HepG2 (cell line): ENCODE data around the gene OPRL1. TPM values are rescaled to one million over a fixed set of nuclear protein-coding genes. Genes with fewer than 3 reads are reported as not detected.
A peak's percentile ranks its signal among the peaks of the same experiment; 100 is the strongest.

ENCODE experiments used
- ATAD3A ChIP-seq: sonication (generic); formaldehyde crosslinking; IDR thresholded peaks from 2 replicates; pipeline ENCODE4 v1.4.0; 2020; ENCODE audit warnings: missing genetic modification reagents
- CAMTA2 ChIP-seq: sonication (generic); formaldehyde crosslinking; IDR thresholded peaks from 2 replicates; pipeline ENCODE4 v1.4.0; 2020; ENCODE audit warnings: mild to moderate bottlenecking, missing genetic modification reagents, borderline replicate concordance
- EED ChIP-seq: sonication (generic); formaldehyde crosslinking; IDR thresholded peaks from 2 replicates; pipeline ENCODE4 v1.5.0; 2020; ENCODE audit warnings: mild to moderate bottlenecking, missing genetic modification reagents
- HES4 ChIP-seq: sonication (generic); formaldehyde crosslinking; IDR thresholded peaks from 2 replicates; pipeline ENCODE4 v1.9.0; 2021; ENCODE audit warnings: mild to moderate bottlenecking, missing genetic modification reagents, borderline replicate concordance
- ISL2 ChIP-seq: sonication (generic); formaldehyde crosslinking; IDR thresholded peaks from 2 replicates; pipeline ENCODE4 v1.5.0; 2020; ENCODE audit warnings: missing genetic modification reagents
- MLX ChIP-seq: IDR thresholded peaks from 2 replicates; pipeline ENCODE4 v1.6.1; 2016
- NFATC3 ChIP-seq: sonication (generic); formaldehyde crosslinking; IDR thresholded peaks from 2 replicates; pipeline ENCODE4 v1.5.1; 2020; ENCODE audit warnings: mild to moderate bottlenecking, missing genetic modification reagents
- RBM39 ChIP-seq: fragments of 200-400 bp; formaldehyde crosslinking; IDR thresholded peaks from one replicate; pipeline ENCODE4 v1.6.1; 2018; ENCODE audit warnings: antibody characterized with exemption, mild to moderate bottlenecking, low read depth, low read length; ENCODE audit not compliant: poor library complexity, severe bottlenecking
- REL ChIP-seq: sonication (generic); formaldehyde crosslinking; conservative IDR thresholded peaks from 2 replicates; pipeline ENCODE4 v1.8.0; 2022; ENCODE audit warnings: mild to moderate bottlenecking, missing genetic modification reagents, moderate library complexity
- RXRA ChIP-seq: sonication (generic); formaldehyde crosslinking; IDR thresholded peaks from 2 replicates; pipeline ENCODE4 v1.5.1; 2020; ENCODE audit warnings: missing genetic modification reagents
- STAT5B ChIP-seq: sonication (generic); formaldehyde crosslinking; IDR thresholded peaks from 2 replicates; pipeline ENCODE4 v1.4.0; 2020; ENCODE audit warnings: missing genetic modification reagents
- ZFY ChIP-seq: sonication (generic); formaldehyde crosslinking; IDR thresholded peaks from 2 replicates; pipeline ENCODE4 v1.4.0; 2020; ENCODE audit warnings: missing genetic modification reagents
- ZNF343 ChIP-seq: sonication (generic); formaldehyde crosslinking; IDR thresholded peaks from 2 replicates; pipeline ENCODE4 v1.4.0; 2020; ENCODE audit warnings: mild to moderate bottlenecking, missing genetic modification reagents
- ZNF350 ChIP-seq: sonication (generic); formaldehyde crosslinking; IDR thresholded peaks from 2 replicates; pipeline ENCODE4 v1.4.0; 2020; ENCODE audit warnings: mild to moderate bottlenecking, low read depth, missing genetic modification reagents, borderline replicate concordance
- ZNF790 ChIP-seq: sonication (generic); formaldehyde crosslinking; IDR thresholded peaks from 2 replicates; pipeline ENCODE4 v1.8.0; 2022; ENCODE audit warnings: missing genetic modification reagents, mild to moderate bottlenecking, borderline replicate concordance
- polyA plus RNA-seq, 8 experiments: library from polyadenylated mRNA; depleted of rRNA in 3 of 8; stranded (reverse) in 7 of 8; unstranded in 1 of 8; fragments of >200 nt; fragmentation: Illumina TruSeq in 4 of 8; extraction: Trizol in 4 of 8; gene quantifications; 2 replicates each; pipeline versions ENCODE4 v1.2.1 to v1.2.3, GENCODE V29; 2011 to 2016; ENCODE audit warnings: low read depth in 4 of 8, missing spikeins in 1 of 8, mixed read lengths in 1 of 8; ENCODE audit not compliant: insufficient read depth in 1 of 8
- total RNA-seq, 5 experiments: library from RNA; depleted of rRNA; stranded (reverse); fragments of >200 nt; fragmentation: Illumina TruSeq; extraction: Trizol; gene quantifications; 2 replicates each; pipeline ENCODE4 v1.2.3, GENCODE V29; 2016; ENCODE audit warnings: low read depth in 1 of 5
- TF ChIP-seq, protein P1 (sequence below): sonication (generic); formaldehyde crosslinking; IDR thresholded peaks from 2 replicates; pipeline ENCODE4 v1.4.0; 2020; ENCODE audit warnings: missing genetic modification reagents, borderline replicate concordance
- TF ChIP-seq, protein P2 (sequence below): sonication (generic); formaldehyde crosslinking; IDR thresholded peaks from 2 replicates; pipeline ENCODE4; 2020; ENCODE audit warnings: missing genetic modification reagents, mild to moderate bottlenecking, borderline replicate concordance
- TF ChIP-seq, protein P3 (sequence below): sonication (generic); formaldehyde crosslinking; IDR thresholded peaks from 2 replicates; pipeline ENCODE4 v1.4.0; 2020; ENCODE audit warnings: mild to moderate bottlenecking, missing genetic modification reagents
- TF ChIP-seq, protein P4 (sequence below): sonication (generic); formaldehyde crosslinking; IDR thresholded peaks from 2 replicates; pipeline ENCODE4 v1.4.0; 2020; ENCODE audit warnings: missing genetic modification reagents, borderline replicate concordance

Gene OPRL1
- total and polyA plus RNA-seq, 2 of the 13 experiments (the other 11 are each of a cell fraction or from before 2014, with no cell fraction given) = 0.35 to 0.71 TPM

DNA sequence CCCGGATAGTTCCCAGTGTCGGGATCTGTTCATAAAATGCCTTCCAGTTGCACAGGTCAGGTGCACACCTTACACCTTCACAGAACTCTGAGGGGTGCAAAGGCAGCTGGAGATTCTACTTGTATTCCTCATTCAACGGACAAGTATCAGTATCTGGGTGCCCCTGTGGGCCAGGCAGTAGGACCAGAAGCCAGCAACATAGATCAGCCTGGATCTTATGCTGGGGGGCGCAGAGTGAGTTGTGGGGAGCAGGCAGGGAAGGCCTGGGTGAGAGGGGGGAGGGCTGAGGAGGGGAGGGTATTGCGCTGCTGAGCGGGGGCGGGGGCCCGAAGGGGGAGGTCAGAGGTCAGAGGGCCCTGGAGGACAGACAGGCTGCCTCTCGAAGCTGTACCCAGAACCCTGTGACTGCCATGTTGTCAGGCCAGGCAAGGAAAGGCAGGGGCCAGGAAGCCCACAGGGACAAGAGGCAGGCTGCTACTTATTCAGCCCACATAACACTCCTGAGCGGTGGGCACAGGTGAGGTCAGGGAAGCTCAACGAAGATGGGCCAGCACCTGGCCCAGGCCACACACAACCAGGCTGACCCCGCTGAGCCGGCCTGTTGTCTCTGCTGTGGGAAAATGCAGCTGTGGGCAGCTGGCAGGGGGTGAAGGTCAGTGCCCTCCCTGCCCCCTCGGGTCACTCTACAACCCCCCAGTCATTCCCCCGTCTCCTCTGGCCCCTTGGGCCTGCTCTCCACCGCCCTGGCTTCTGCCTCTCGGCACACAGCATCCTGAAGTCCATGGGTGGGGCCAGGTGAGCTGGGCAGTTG lies 1.1 kb downstream of the OPRL1 start (continued):
- TF ChIP-seq, protein P1, sequence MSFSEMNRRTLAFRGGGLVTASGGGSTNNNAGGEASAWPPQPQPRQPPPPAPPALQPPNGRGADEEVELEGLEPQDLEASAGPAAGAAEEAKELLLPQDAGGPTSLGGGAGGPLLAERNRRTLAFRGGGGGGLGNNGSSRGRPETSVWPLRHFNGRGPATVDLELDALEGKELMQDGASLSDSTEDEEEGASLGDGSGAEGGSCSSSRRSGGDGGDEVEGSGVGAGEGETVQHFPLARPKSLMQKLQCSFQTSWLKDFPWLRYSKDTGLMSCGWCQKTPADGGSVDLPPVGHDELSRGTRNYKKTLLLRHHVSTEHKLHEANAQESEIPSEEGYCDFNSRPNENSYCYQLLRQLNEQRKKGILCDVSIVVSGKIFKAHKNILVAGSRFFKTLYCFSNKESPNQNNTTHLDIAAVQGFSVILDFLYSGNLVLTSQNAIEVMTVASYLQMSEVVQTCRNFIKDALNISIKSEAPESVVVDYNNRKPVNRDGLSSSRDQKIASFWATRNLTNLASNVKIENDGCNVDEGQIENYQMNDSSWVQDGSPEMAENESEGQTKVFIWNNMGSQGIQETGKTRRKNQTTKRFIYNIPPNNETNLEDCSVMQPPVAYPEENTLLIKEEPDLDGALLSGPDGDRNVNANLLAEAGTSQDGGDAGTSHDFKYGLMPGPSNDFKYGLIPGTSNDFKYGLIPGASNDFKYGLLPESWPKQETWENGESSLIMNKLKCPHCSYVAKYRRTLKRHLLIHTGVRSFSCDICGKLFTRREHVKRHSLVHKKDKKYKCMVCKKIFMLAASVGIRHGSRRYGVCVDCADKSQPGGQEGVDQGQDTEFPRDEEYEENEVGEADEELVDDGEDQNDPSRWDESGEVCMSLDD (CRISPR knock-in tag) = no peak
- TF ChIP-seq REL (CRISPR knock-in tag) = no peak
- peak; percentile 62; the same call in 1 of the 2 replicates for TF ChIP-seq RXRA (CRISPR knock-in tag)
- TF ChIP-seq ZNF350 (CRISPR knock-in tag) = no peak
- TF ChIP-seq EED (CRISPR knock-in tag) = no peak
- TF ChIP-seq, protein P2, sequence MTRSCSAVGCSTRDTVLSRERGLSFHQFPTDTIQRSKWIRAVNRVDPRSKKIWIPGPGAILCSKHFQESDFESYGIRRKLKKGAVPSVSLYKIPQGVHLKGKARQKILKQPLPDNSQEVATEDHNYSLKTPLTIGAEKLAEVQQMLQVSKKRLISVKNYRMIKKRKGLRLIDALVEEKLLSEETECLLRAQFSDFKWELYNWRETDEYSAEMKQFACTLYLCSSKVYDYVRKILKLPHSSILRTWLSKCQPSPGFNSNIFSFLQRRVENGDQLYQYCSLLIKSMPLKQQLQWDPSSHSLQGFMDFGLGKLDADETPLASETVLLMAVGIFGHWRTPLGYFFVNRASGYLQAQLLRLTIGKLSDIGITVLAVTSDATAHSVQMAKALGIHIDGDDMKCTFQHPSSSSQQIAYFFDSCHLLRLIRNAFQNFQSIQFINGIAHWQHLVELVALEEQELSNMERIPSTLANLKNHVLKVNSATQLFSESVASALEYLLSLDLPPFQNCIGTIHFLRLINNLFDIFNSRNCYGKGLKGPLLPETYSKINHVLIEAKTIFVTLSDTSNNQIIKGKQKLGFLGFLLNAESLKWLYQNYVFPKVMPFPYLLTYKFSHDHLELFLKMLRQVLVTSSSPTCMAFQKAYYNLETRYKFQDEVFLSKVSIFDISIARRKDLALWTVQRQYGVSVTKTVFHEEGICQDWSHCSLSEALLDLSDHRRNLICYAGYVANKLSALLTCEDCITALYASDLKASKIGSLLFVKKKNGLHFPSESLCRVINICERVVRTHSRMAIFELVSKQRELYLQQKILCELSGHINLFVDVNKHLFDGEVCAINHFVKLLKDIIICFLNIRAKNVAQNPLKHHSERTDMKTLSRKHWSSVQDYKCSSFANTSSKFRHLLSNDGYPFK (CRISPR knock-in tag) = peak; percentile 80; the same call in 1 of the 2 replicates
- TF ChIP-seq STAT5B = no peak
- TF ChIP-seq ISL2 (CRISPR knock-in tag) = no peak
- TF ChIP-seq RBM39 = peak; percentile 72
- TF ChIP-seq, protein P3, sequence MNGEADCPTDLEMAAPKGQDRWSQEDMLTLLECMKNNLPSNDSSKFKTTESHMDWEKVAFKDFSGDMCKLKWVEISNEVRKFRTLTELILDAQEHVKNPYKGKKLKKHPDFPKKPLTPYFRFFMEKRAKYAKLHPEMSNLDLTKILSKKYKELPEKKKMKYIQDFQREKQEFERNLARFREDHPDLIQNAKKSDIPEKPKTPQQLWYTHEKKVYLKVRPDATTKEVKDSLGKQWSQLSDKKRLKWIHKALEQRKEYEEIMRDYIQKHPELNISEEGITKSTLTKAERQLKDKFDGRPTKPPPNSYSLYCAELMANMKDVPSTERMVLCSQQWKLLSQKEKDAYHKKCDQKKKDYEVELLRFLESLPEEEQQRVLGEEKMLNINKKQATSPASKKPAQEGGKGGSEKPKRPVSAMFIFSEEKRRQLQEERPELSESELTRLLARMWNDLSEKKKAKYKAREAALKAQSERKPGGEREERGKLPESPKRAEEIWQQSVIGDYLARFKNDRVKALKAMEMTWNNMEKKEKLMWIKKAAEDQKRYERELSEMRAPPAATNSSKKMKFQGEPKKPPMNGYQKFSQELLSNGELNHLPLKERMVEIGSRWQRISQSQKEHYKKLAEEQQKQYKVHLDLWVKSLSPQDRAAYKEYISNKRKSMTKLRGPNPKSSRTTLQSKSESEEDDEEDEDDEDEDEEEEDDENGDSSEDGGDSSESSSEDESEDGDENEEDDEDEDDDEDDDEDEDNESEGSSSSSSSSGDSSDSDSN (CRISPR knock-in tag) = 0 out of 2 replicates have a peak, but pooled peaks have one; percentile 26
- no peak for TF ChIP-seq ATAD3A (CRISPR knock-in tag)
- TF ChIP-seq, protein P4, sequence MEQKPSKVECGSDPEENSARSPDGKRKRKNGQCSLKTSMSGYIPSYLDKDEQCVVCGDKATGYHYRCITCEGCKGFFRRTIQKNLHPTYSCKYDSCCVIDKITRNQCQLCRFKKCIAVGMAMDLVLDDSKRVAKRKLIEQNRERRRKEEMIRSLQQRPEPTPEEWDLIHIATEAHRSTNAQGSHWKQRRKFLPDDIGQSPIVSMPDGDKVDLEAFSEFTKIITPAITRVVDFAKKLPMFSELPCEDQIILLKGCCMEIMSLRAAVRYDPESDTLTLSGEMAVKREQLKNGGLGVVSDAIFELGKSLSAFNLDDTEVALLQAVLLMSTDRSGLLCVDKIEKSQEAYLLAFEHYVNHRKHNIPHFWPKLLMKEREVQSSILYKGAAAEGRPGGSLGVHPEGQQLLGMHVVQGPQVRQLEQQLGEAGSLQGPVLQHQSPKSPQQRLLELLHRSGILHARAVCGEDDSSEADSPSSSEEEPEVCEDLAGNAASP (CRISPR knock-in tag) = peak; percentile 90; the same call in 1 of the 2 replicates
- no peak for TF ChIP-seq NFATC3 (CRISPR knock-in tag)
- no peak for TF ChIP-seq ZNF790 (CRISPR knock-in tag)
- TF ChIP-seq ZNF343 (CRISPR knock-in tag) = no peak
- TF ChIP-seq ZFY (CRISPR knock-in tag) = 0 out of 2 replicates have a peak, but pooled peaks have one; percentile 18
- TF ChIP-seq HES4 (CRISPR knock-in tag) = peak; percentile 13; the same call in 1 of the 2 replicates
- TF ChIP-seq MLX (CRISPR knock-in tag) = no peak
- no peak for TF ChIP-seq CAMTA2 (CRISPR knock-in tag)
